ENCODE data around the gene ZNF205. TPM values are rescaled to one million over a fixed set of nuclear protein-coding genes. Genes with fewer than 3 reads are reported as not detected.

Gene ZNF205
- total and polyA plus RNA-seq, 2 of the 4 experiments (the other 2 are of a cell fraction): 8.2 to 12.7 TPM

GRCh38 chr16:3087243-3088235 lies 24.8 kb upstream of the ZNF205 start:
- Histone ChIP-seq H3K27ac (ENCODE audit: insufficient read depth, low read length) (no peak overlapping the region), H3K4ac (ENCODE audit: low read depth, low read length) (no peak overlapping the region), H3K56ac (ENCODE audit: extremely low read depth, insufficient read depth, low read length) (no peak overlapping the region), H3K9me3 (ENCODE audit: control insufficient read depth, insufficient read depth, low read length) (no peaks in the 10 kb centered on the region), H4K20me1 (ENCODE audit: insufficient read depth, low read length) (no peaks in the 10 kb centered on the region), H3K36me3 (ENCODE audit: control insufficient read depth, insufficient read depth, low read length) (no peaks in the 10 kb centered on the region), H3K4me1 (ENCODE audit: control insufficient read depth, insufficient read depth, low read length) (no peaks in the 10 kb centered on the region), H2AK5ac (ENCODE audit: low read depth, low read length) (no peak overlapping the region), H3K14ac (replicated peaks; ENCODE audit: low read depth, low read length) (no peak overlapping the region), H3K18ac (ENCODE audit: low read depth, low read length) (no peak overlapping the region), H4K8ac (ENCODE audit: low read depth in 2 of 2, low read length in 2 of 2) (no peak overlapping the region), H2AFZ (replicated peaks; ENCODE audit: low read length, poor library complexity) (peak overlapping the region; percentile 39), H3K9me1 (ENCODE audit: insufficient read depth, low read length) (no peaks in the 10 kb centered on the region), H2BK20ac (ENCODE audit: low read depth, low read length) (no peak overlapping the region), H3K79me1 (ENCODE audit: low read depth in 1 of 2, low read length in 2 of 2) (no peaks in the 10 kb centered on the region), H3K27me3 (ENCODE audit: control insufficient read depth, insufficient read depth, low read length) (peaks cover 25% of the 10 kb centered on the region), H4K91ac (ENCODE audit: insufficient read depth, low read depth, low read length) (no peak overlapping the region), H3K23ac (ENCODE audit: low read depth, low read length) (no peak overlapping the region), H3K9ac (ENCODE audit: low read depth, low read length) (no peak overlapping the region), H2BK5ac (ENCODE audit: low read depth, low read length, poor library complexity, severe bottlenecking) (no peak overlapping the region), H2BK120ac (ENCODE audit: low read depth, low read length) (no peak overlapping the region), H2AK9ac (replicated peaks; ENCODE audit: low read depth, low read length, poor library complexity) (no peak overlapping the region), H3K4me3 (ENCODE audit: insufficient read depth, low read depth, low read length) (no peak overlapping the region), H3K4me2 (ENCODE audit: low read depth, low read length) (no peak overlapping the region), H2BK15ac (ENCODE audit: low read depth, low read length) (no peak overlapping the region), H4K5ac (ENCODE audit: low read depth, low read length) (no peak overlapping the region)
- DNase-seq (no peak), ATAC-seq (ENCODE audit: low read depth) (no peak)
- intact Hi-C loops (cut with micrococcal nuclease): no loop called here
- 49% methylated on average over 7 of the region's 18 CpGs; no CpG with 5 or more reads in 1 of the 2 experiments for WGBS, 2 experiments (ENCODE audit: extremely low coverage in 2 of 2, insufficient read length in 1 of 2)
- dilution Hi-C loops (cut with HindIII; ENCODE audit: low sequenced_read_pairs, unreplicated experiment): no loop called here
- POLR2A ChIA-PET (ENCODE audit: unreplicated experiment): no interaction called here
- no TSS peak for BruUV-seq (replicated peaks)
- TF ChIP-seq RCOR1 (IDR thresholded peaks at IDR 0.05; ENCODE audit: insufficient replicate concordance, low read length): no peak
- TF ChIP-seq SMC3 (IDR thresholded peaks at IDR 0.05; ENCODE audit: low read depth, low read length): no peak
- 0 out of 2 replicates have a peak, but pooled peaks have one; percentile 14 for TF ChIP-seq CTCF (conservative IDR thresholded peaks at IDR 0.05; ENCODE audit: low read depth, low read length)
- CTCF ChIA-PET: no interaction called here
- in situ Hi-C loops (cut with MboI; ENCODE audit: low sequenced_read_pairs): no loop called here
